GM19328 (cell line): ENCODE data around the gene AAGAB.
"Not testable (repeated sequence)": the region's sequence is repeated elsewhere in the genome, so short reads cannot be mapped to it uniquely, and the experiment has no call there.

Source experiments
- ATAC-seq: cut with Tn5 transposase; IDR thresholded peaks from one replicate; pipeline ENCODE4 v1.9.1; 2021; ENCODE audit warnings: mild to moderate bottlenecking, moderate library complexity; ENCODE audit not compliant: unreplicated experiment

Gene AAGAB

GRCh38 chr15:67154249-67154648, 100.2 kb downstream of the AAGAB start:
- ATAC-seq, result no peak

- not testable (repeated sequence) for ATAC-seq
Measured at GRCh38 chr15:67153044-67153443, 101.4 kb downstream of the AAGAB start.

GRCh38 chr15:67152429-67152828, 102.0 kb downstream of the AAGAB start:
- no peak for ATAC-seq
